Mammary epithelial cell (primary cell): ENCODE data around the gene ELFN1.

Experiments
- CTCF ChIP-seq, 2 donors: IDR thresholded peaks in 1 of 2; conservative IDR thresholded peaks in 1 of 2; 2 replicates each; pipeline ENCODE4 v1.5.1; 2011 to 2012; ENCODE audit warnings: inconsistent platforms in 2 of 2, low read length in 2 of 2, mild to moderate bottlenecking in 2 of 2, control low read depth in 1 of 2, low read depth in 1 of 2; ENCODE audit not compliant: insufficient read depth in 1 of 2; ENCODE audit errors: extremely low read depth in 1 of 2
- EZH2 ChIP-seq: IDR thresholded peaks from 2 replicates; pipeline ENCODE4 v1.6.1; 2012; ENCODE audit warnings: low read length, inconsistent platforms, borderline replicate concordance

- TF ChIP-seq CTCF (conservative IDR thresholded peaks at IDR 0.05 in 1 of 2, IDR thresholded peaks at IDR 0.05 in 1 of 2; ENCODE audit: extremely low read depth in 1 of 2, insufficient read depth in 1 of 2, low read depth in 1 of 2, low read length in 2 of 2) (no peak), EZH2 (no peak)
Observed at GRCh38 chr7:1743481-1744230, 73.6 kb downstream of the ELFN1 start.
